GM10248 (cell line): ENCODE data around the gene MKRN1.

Experiments used
- CTCF ChIA-PET: fragments of 300-600 bp; sonication (Branson Sonifier 250); formaldehyde crosslinking; extraction: SDS; loops from one replicate; lab custom pipeline; 2021; ENCODE audit warnings: antibody characterized with exemption; lab: Yijun Ruan, JAX
- POLR2A ChIA-PET: fragments of 350-650 bp; sonication (Branson Sonifier 250); formaldehyde crosslinking; extraction: SDS; loops from one replicate; lab custom pipeline; 2020; ENCODE audit warnings: antibody characterized with exemption; lab: Yijun Ruan, JAX
- DNase-seq: peaks from one replicate; pipeline ENCODE4 v3.0.0; 2012; ENCODE audit errors: extremely low spot score
- TF ChIP-seq, protein P1 (sequence below): IDR thresholded peaks from 2 replicates; pipeline ENCODE4 v1.5.1; 2012; ENCODE audit warnings: mild to moderate bottlenecking, low read depth; ENCODE audit errors: extremely low read depth, missing control alignments, control extremely low read depth

MKRN1 gene

DNA sequence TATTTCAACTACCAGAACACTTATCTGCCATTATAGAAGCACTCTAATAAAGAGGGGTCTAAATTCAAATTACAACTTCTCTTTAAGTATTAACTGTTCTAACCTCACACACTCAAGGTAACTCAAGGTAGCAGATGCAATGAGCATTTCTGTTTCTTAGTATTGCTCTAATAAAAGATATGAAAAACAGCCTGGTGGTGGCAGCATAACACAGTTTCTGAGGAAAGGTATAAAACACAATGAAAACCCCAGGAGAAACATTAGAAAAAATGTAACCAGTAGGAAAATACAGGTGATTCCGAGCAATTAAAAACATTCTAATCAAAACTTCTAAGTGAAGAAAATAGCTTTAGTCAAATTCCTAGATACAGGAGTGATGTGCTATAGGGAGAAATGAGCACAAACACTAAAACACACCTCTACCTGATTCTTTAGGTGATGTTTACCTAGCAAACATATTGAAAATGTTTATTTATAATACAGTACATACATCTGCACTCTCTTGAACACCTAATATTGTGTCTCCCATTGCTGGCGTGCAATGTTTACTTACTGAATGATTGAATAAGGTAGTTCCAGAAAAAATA, 3.5 kb downstream of the MKRN1 start:
- peak; percentile 49 for DNase-seq
- ChIA-PET POLR2A (no interaction called here), CTCF (interaction anchor here (0.9 to 5.1 kb wide), 6 partner anchors 12 to 1041 kb away, joined by 3 to 49 read pairs (median 4); no protein-coding TSS in a partner anchor)
- TF ChIP-seq, protein P1, sequence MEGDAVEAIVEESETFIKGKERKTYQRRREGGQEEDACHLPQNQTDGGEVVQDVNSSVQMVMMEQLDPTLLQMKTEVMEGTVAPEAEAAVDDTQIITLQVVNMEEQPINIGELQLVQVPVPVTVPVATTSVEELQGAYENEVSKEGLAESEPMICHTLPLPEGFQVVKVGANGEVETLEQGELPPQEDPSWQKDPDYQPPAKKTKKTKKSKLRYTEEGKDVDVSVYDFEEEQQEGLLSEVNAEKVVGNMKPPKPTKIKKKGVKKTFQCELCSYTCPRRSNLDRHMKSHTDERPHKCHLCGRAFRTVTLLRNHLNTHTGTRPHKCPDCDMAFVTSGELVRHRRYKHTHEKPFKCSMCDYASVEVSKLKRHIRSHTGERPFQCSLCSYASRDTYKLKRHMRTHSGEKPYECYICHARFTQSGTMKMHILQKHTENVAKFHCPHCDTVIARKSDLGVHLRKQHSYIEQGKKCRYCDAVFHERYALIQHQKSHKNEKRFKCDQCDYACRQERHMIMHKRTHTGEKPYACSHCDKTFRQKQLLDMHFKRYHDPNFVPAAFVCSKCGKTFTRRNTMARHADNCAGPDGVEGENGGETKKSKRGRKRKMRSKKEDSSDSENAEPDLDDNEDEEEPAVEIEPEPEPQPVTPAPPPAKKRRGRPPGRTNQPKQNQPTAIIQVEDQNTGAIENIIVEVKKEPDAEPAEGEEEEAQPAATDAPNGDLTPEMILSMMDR = peak; percentile 54

GRCh38 chr7:140463111-140463510, 16.2 kb downstream of the MKRN1 start:
- CTCF ChIA-PET = interaction anchor here (0.7 to 3.8 kb wide), 3 partner anchors 10 to 1071 kb away, joined by 3 to 28 read pairs (median 4); no protein-coding TSS in a partner anchor
- POLR2A ChIA-PET = no interaction called here
- DNase-seq = no peak
- TF ChIP-seq, protein P1 = no peak

GRCh38 chr7:140458916-140459315, 20.4 kb downstream of the MKRN1 start:
- no peak for DNase-seq
- POLR2A ChIA-PET = no interaction called here
- CTCF ChIA-PET = interaction anchor here (1.1 to 1.3 kb wide), 2 partner anchors 14 to 16 kb away, joined by 4 read pairs; no protein-coding TSS in a partner anchor
- TF ChIP-seq, protein P1 = no peak

DNA sequence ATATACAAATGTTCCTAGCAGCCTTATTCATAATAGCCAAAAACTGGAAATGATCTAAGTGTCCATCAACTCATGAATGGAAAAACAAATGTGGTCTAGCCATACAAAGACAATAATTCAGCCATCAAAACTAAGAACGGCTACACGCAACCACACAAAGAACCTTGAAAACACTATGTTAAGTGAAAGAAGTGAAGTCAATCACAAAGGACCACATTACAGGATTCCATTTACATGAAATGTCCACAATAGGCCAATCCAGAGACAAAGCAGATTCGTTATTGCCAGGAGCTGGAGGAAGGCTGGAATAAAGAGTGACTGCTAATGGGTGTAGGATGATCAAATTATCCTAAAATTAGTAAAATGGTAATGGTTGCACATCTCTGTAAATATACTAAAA, 21.1 kb downstream of the MKRN1 start:
- TF ChIP-seq, protein P1 = no peak
- no peak for DNase-seq
- CTCF ChIA-PET = no interaction called here
- POLR2A ChIA-PET = no interaction called here

DNA sequence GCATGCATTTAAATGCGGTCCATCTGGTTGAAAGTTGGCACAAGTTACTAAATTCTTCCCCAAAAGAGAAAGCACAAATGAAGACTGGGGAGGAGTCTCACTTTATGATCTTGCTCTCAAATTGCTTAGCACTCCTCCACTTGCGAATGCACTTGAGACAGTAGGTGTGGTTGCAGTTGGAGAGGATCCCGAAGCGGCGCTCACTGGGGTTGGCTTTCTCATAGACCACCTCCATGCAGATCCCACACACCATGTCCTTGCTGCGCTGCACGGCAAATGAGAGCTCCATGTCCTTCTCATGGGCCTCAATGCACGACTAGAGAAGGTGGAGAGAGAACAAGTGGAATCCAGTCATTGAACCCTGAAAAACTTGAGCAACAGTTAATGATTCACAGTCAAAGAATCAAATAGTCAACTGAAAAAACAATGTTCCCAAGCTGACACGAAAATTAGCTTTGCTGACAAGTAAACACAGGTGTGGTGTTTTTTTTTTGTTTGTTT, 22.7 kb downstream of the MKRN1 start:
- no peak for DNase-seq
- ChIA-PET POLR2A (interaction anchor here (0.7 kb wide), 1 partner anchor 1697 kb away, joined by 4 read pairs; no protein-coding TSS in a partner anchor), CTCF (interaction anchor here (0.8 to 1.5 kb wide), 3 partner anchors 10 to 35 kb away, joined by 3 to 4 read pairs (median 4); no protein-coding TSS in a partner anchor)
- TF ChIP-seq, protein P1 = no peak

- TF ChIP-seq, protein P1 = no peak
- ChIA-PET CTCF (interaction anchor here (0.9 to 1.5 kb wide), 4 partner anchors 10 to 36 kb away, joined by 3 to 4 read pairs (median 4); no protein-coding TSS in a partner anchor), POLR2A (interaction anchor here (0.7 kb wide), 1 partner anchor 1698 kb away, joined by 4 read pairs; no protein-coding TSS in a partner anchor)
- DNase-seq = no peak
Observed at GRCh38 chr7:140455743-140456142, 23.6 kb downstream of the MKRN1 start.
